Activated T-cell treated with anti-CD3 and anti-CD28 coated beads, Interleukin-2, amount 50 U/mL, for 4 hours (primary cell): Measurements from ENCODE around the gene AIFM3. TPM values are rescaled to one million over a fixed set of nuclear protein-coding genes. Genes with fewer than 3 reads are reported as not detected.

Experiments
- ATAC-seq, 2 donors: fragments of 200-7000 bp; cut with Tn5 transposase; one replicate each; pipeline ENCODE4 v1.10.0; 2021
- DNase-seq: peaks from one replicate; pipeline ENCODE4 v3.0.0-alpha.2; 2020
- H3K27me3 Mint-ChIP-seq: one replicate; pipeline ENCODE4 v1.8.0; 2021; ENCODE audit warnings: low read depth, mixed read lengths
- H3K36me3 Mint-ChIP-seq: one replicate; pipeline ENCODE4 v1.8.0; 2022; ENCODE audit warnings: mixed read lengths; ENCODE audit not compliant: insufficient read depth
- H3K4me1 Mint-ChIP-seq: one replicate; pipeline ENCODE4 v1.8.0; 2021; ENCODE audit warnings: low read depth, mixed read lengths
- H3K4me3 Mint-ChIP-seq: one replicate; pipeline ENCODE4 v1.8.0; 2021; ENCODE audit warnings: mild to moderate bottlenecking, moderate library complexity, mixed read lengths
- H3K9me3 Mint-ChIP-seq: one replicate; pipeline ENCODE4 v1.8.0; 2021; ENCODE audit warnings: mixed read lengths
- total RNA-seq, 3 donors: library from RNA; stranded (reverse); gene quantifications; one replicate each; pipeline ENCODE4 v1.2.1, GENCODE V29; 2021

Gene AIFM3
- total RNA-seq, 3 donors from 2014 or later, result 0.30 to 0.78 (median 0.47) TPM

GRCh38 chr22:20948450-20948849 is 18.6 kb upstream of the AIFM3 start:
- H3K9me3 Mint-ChIP-seq, result no peaks in the 10 kb centered on the region
- DNase-seq (no peak), ATAC-seq (no peak)
- no peak overlapping the region for H3K4me3 Mint-ChIP-seq
- no peaks in the 10 kb centered on the region for H3K27me3 Mint-ChIP-seq
- peaks cover 23% of the 10 kb centered on the region for H3K36me3 Mint-ChIP-seq
- H3K4me1 Mint-ChIP-seq, result peaks cover 42% of the 10 kb centered on the region

- Mint-ChIP-seq H3K4me3 (no peak overlapping the region), H3K27me3 (no peaks in the 10 kb centered on the region), H3K36me3 (peaks cover 26% of the 10 kb centered on the region)
Measured at GRCh38 chr22:20948989-20949388, 18.1 kb upstream of the AIFM3 start.

GRCh38 chr22:20949698-20950183 is 17.3 kb upstream of the AIFM3 start:
- ATAC-seq (no peak), DNase-seq (no peak)
- Mint-ChIP-seq H3K9me3 (no peaks in the 10 kb centered on the region), H3K36me3 (peaks cover 26% of the 10 kb centered on the region), H3K4me1 (peaks cover 37% of the 10 kb centered on the region), H3K4me3 (no peak overlapping the region), H3K27me3 (no peaks in the 10 kb centered on the region)

More at GRCh38 chr22:20948989-20949388, 18.1 kb upstream of the AIFM3 start:
- peaks cover 37% of the 10 kb centered on the region for H3K4me1 Mint-ChIP-seq
- H3K9me3 Mint-ChIP-seq, result no peaks in the 10 kb centered on the region
- ATAC-seq (no peak), DNase-seq (no peak)

GRCh38 chr22:20951151-20951931 is 15.7 kb upstream of the AIFM3 start:
- ATAC-seq, result no peak
- Mint-ChIP-seq H3K9me3 (no peaks in the 10 kb centered on the region), H3K4me3 (no peak overlapping the region), H3K4me1 (peaks cover 26% of the 10 kb centered on the region), H3K27me3 (peaks cover 1% of the 10 kb centered on the region), H3K36me3 (peaks cover 24% of the 10 kb centered on the region)
- DNase-seq, result no peak

GRCh38 chr22:20951932-20952380 is 15.1 kb upstream of the AIFM3 start:
- no peak for DNase-seq
- no peak for ATAC-seq
- no peak overlapping the region for H3K4me3 Mint-ChIP-seq
- H3K9me3 Mint-ChIP-seq, result no peaks in the 10 kb centered on the region
- H3K27me3 Mint-ChIP-seq, result peaks cover 5% of the 10 kb centered on the region
- peaks cover 22% of the 10 kb centered on the region for H3K4me1 Mint-ChIP-seq
- H3K36me3 Mint-ChIP-seq, result peaks cover 24% of the 10 kb centered on the region

GRCh38 chr22:20952544-20953341 is 14.3 kb upstream of the AIFM3 start:
- Mint-ChIP-seq H3K27me3 (peaks cover 6% of the 10 kb centered on the region), H3K4me1 (peaks cover 22% of the 10 kb centered on the region), H3K4me3 (no peak overlapping the region), H3K9me3 (no peaks in the 10 kb centered on the region), H3K36me3 (peaks cover 24% of the 10 kb centered on the region)
- DNase-seq, result no peak
- ATAC-seq, result no peak

- H3K36me3 Mint-ChIP-seq, result peaks cover 24% of the 10 kb centered on the region
- DNase-seq, result no peak
- no peak for ATAC-seq
- H3K4me3 Mint-ChIP-seq, result no peak overlapping the region
- no peaks in the 10 kb centered on the region for H3K9me3 Mint-ChIP-seq
- H3K27me3 Mint-ChIP-seq, result peaks cover 11% of the 10 kb centered on the region
- peaks cover 18% of the 10 kb centered on the region for H3K4me1 Mint-ChIP-seq
Measured at GRCh38 chr22:20953342-20953608, 13.8 kb upstream of the AIFM3 start.

GRCh38 chr22:20953668-20954500 is 13.2 kb upstream of the AIFM3 start:
- no peaks in the 10 kb centered on the region for H3K9me3 Mint-ChIP-seq
- H3K4me3 Mint-ChIP-seq, result no peak overlapping the region
- H3K4me1 Mint-ChIP-seq, result peaks cover 14% of the 10 kb centered on the region
- DNase-seq (no peak), ATAC-seq (no peak)
- H3K36me3 Mint-ChIP-seq, result peaks cover 21% of the 10 kb centered on the region
- peaks cover 13% of the 10 kb centered on the region for H3K27me3 Mint-ChIP-seq

GRCh38 chr22:20955548-20955947 is 11.5 kb upstream of the AIFM3 start:
- H3K4me3 Mint-ChIP-seq, result no peak overlapping the region
- no peak for ATAC-seq

GRCh38 chr22:20956258-20957101 is 10.6 kb upstream of the AIFM3 start:
- peaks cover 10% of the 10 kb centered on the region for H3K36me3 Mint-ChIP-seq
- H3K4me1 Mint-ChIP-seq, result peaks cover 4% of the 10 kb centered on the region
- no peak for DNase-seq
- peaks cover 19% of the 10 kb centered on the region for H3K27me3 Mint-ChIP-seq
- no peak for ATAC-seq
- H3K4me3 Mint-ChIP-seq, result peak overlapping the region; percentile 47
- no peaks in the 10 kb centered on the region for H3K9me3 Mint-ChIP-seq

More at GRCh38 chr22:20955548-20955947, 11.5 kb upstream of the AIFM3 start:
- no peaks in the 10 kb centered on the region for H3K9me3 Mint-ChIP-seq
- DNase-seq, result no peak
- peaks cover 19% of the 10 kb centered on the region for H3K27me3 Mint-ChIP-seq
- H3K4me1 Mint-ChIP-seq, result peaks cover 4% of the 10 kb centered on the region
- H3K36me3 Mint-ChIP-seq, result peaks cover 10% of the 10 kb centered on the region

GRCh38 chr22:20957102-20957682 is 9.9 kb upstream of the AIFM3 start:
- Mint-ChIP-seq H3K4me1 (peaks cover 9% of the 10 kb centered on the region), H3K27me3 (peaks cover 23% of the 10 kb centered on the region), H3K4me3 (peak overlapping the region; percentile 62), H3K9me3 (no peaks in the 10 kb centered on the region), H3K36me3 (peaks cover 9% of the 10 kb centered on the region)
- no peak for DNase-seq
- peak in 1 of 2 donors; percentile 9 for ATAC-seq

GRCh38 chr22:20957683-20958431 is 9.2 kb upstream of the AIFM3 start:
- Mint-ChIP-seq H3K4me1 (peaks cover 9% of the 10 kb centered on the region), H3K36me3 (peaks cover 3% of the 10 kb centered on the region), H3K27me3 (peaks cover 24% of the 10 kb centered on the region), H3K9me3 (no peaks in the 10 kb centered on the region), H3K4me3 (peak overlapping the region; percentile 62)
- DNase-seq, result no peak
- peak; percentile 30 to 35 for ATAC-seq
